Measurements from ENCODE around the gene NCKAP5.
"Not testable (repeated sequence)": the region's sequence is repeated elsewhere in the genome, so short reads cannot be mapped to it uniquely, and the experiment has no call there.

Gene NCKAP5

GRCh38 chr2:132875193-132875592, 693.1 kb downstream of the NCKAP5 start:
- DNase-seq (ENCODE audit: low read depth), result no peak

GRCh38 chr2:132873738-132874137, 694.5 kb downstream of the NCKAP5 start:
- DNase-seq (ENCODE audit: low read depth), result no peak

GRCh38 chr2:132871831-132872230, 696.4 kb downstream of the NCKAP5 start:
- no peak for DNase-seq (ENCODE audit: low read depth)

- DNase-seq (ENCODE audit: low read depth), result no peak
Measured at GRCh38 chr2:132863961-132864360, 704.3 kb downstream of the NCKAP5 start.

GRCh38 chr2:132860220-132860619, 708.0 kb downstream of the NCKAP5 start:
- no peak for DNase-seq (ENCODE audit: low read depth)

- no peak for DNase-seq (ENCODE audit: low read depth)
Measured at GRCh38 chr2:132859590-132859989, 708.7 kb downstream of the NCKAP5 start.

GRCh38 chr2:132857319-132857718, 710.9 kb downstream of the NCKAP5 start:
- DNase-seq (ENCODE audit: low read depth), result no peak

GRCh38 chr2:132850688-132851087, 717.6 kb downstream of the NCKAP5 start:
- DNase-seq (ENCODE audit: low read depth), result no peak

GRCh38 chr2:132849118-132849517, 719.1 kb downstream of the NCKAP5 start:
- DNase-seq (ENCODE audit: low read depth), result no peak

- DNase-seq (ENCODE audit: low read depth), result no peak
Measured at GRCh38 chr2:132845339-132845738, 722.9 kb downstream of the NCKAP5 start.

- DNase-seq (ENCODE audit: low read depth), result no peak
Measured at GRCh38 chr2:132844585-132844984, 723.7 kb downstream of the NCKAP5 start.

GRCh38 chr2:132837769-132838168, 730.5 kb downstream of the NCKAP5 start:
- DNase-seq (ENCODE audit: low read depth), result no peak

- DNase-seq (ENCODE audit: low read depth), result no peak
Measured at GRCh38 chr2:132830321-132830827, 737.9 kb downstream of the NCKAP5 start.

GRCh38 chr2:132825601-132826000, 742.7 kb downstream of the NCKAP5 start:
- no peak for DNase-seq (ENCODE audit: low read depth)

GRCh38 chr2:132824716-132825115, 743.5 kb downstream of the NCKAP5 start:
- no peak for DNase-seq (ENCODE audit: low read depth)

GRCh38 chr2:132816234-132816633, 752.0 kb downstream of the NCKAP5 start:
- no peak for DNase-seq (ENCODE audit: low read depth)

GRCh38 chr2:132815516-132815915, 752.7 kb downstream of the NCKAP5 start:
- DNase-seq (ENCODE audit: low read depth), result no peak

GRCh38 chr2:132814651-132815050, 753.6 kb downstream of the NCKAP5 start:
- DNase-seq (ENCODE audit: low read depth), result no peak

GRCh38 chr2:132813422-132813821, 754.8 kb downstream of the NCKAP5 start:
- DNase-seq (ENCODE audit: low read depth), result no peak

- DNase-seq (ENCODE audit: low read depth), result no peak
Measured at GRCh38 chr2:132811148-132811915, 756.9 kb downstream of the NCKAP5 start.

- not testable (repeated sequence) for DNase-seq (ENCODE audit: low read depth)
Measured at GRCh38 chr2:132809962-132810361, 758.3 kb downstream of the NCKAP5 start.

GRCh38 chr2:132804051-132804450, 764.2 kb downstream of the NCKAP5 start:
- DNase-seq (ENCODE audit: low read depth), result no peak

GRCh38 chr2:132798341-132798740, 769.9 kb downstream of the NCKAP5 start:
- DNase-seq (ENCODE audit: low read depth), result no peak

GRCh38 chr2:132797556-132797955, 770.7 kb downstream of the NCKAP5 start:
- no peak for DNase-seq (ENCODE audit: low read depth)
